GM18907 (cell line): ENCODE data around the gene PCDHGA11.
"Not testable (repeated sequence)": the region's sequence is repeated elsewhere in the genome, so short reads cannot be mapped to it uniquely, and the experiment has no call there.

ENCODE experiments used
- ATAC-seq: cut with Tn5 transposase; IDR thresholded peaks from one replicate; pipeline ENCODE4 v1.9.1; 2021; ENCODE audit warnings: mild to moderate bottlenecking, moderate library complexity; ENCODE audit not compliant: unreplicated experiment

Gene PCDHGA11

GRCh38 chr5:141398608-141399007 lies 22.2 kb upstream of the PCDHGA11 start:
- ATAC-seq = no peak

DNA sequence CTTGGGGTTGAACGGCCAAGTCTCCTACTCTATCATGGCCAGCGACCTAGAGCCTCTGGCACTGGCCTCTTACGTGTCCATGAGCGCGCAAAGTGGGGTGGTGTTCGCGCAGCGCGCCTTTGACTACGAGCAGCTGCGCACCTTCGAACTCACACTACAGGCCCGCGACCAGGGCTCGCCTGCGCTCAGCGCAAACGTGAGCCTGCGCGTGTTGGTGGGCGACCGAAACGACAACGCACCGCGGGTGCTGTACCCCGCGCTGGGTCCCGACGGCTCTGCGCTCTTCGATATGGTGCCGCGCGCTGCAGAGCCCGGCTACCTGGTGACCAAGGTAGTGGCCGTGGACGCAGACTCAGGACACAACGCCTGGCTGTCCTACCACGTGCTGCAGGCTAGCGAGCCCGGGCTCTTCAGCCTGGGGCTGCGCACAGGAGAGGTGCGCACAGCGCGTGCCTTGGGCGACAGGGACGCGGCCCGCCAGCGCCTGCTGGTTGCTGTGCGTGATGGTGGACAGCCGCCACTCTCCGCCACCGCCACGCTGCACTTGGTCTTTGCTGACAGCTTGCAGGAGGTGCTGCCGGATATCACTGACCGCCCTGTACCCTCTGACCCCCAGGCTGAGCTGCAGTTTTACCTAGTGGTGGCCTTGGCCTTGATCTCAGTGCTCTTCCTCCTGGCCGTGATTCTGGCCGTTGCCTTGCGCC lies 21.1 kb upstream of the PCDHGA11 start:
- ATAC-seq = no peak

GRCh38 chr5:141402553-141403243 lies 18.2 kb upstream of the PCDHGA11 start, which contains the start of gene PCDHGA9:
Gene PCDHGA9, plus strand, starts transcription at chr5:141402778. Its CDS starts 175 bp downstream, at chr5:141402953.
- no peak for ATAC-seq

DNA sequence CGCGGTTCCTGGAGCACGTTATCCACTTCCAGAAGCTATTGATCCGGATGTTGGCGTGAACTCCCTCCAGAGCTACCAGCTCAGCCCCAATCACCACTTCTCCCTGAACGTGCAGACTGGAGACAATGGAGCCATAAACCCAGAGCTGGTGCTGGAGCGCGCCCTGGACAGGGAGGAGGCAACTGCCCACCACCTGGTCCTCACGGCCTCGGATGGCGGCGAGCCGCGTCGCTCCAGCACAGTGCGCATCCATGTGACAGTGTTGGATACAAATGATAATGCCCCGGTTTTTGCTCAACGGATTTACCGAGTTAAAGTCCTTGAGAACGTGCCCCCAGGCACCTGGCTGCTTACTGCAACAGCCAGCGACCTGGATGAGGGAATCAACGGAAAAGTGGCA lies 17.5 kb upstream of the PCDHGA11 start:
- no peak for ATAC-seq

- ATAC-seq = peak; percentile 67
These were observed 12.9 kb upstream of the PCDHGA11 start, which contains the start of gene PCDHGB6 for GRCh38 chr5:141407790-141408505. Gene PCDHGB6, plus strand, starts transcription at chr5:141408021. Its CDS starts 182 bp downstream, at chr5:141408203.

GRCh38 chr5:141409598-141410306 lies 11.1 kb upstream of the PCDHGA11 start:
- no peak for ATAC-seq

DNA sequence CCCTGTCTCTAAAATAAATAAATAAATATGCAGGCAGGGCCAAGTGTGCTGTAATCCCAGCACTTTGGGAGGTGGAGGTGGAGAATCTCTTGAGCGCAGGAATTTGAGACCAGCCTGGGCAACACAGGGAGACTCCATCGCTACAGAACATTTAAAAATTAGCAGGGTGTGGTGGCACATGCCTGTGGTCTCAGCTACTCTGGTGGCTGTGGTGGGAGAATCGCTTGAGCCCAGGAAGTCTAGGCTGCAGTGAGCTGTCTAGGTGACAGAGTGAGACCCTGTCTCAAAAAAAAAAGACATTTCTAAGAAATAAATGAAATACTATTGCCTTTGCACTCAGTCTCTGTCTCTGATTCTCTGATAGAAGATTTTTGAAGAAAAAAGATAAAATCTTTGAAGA lies 9.3 kb upstream of the PCDHGA11 start:
- ATAC-seq = no peak

- ATAC-seq = peak; percentile 83
These were observed 7.9 kb upstream of the PCDHGA11 start, which contains the start of gene PCDHGA10 for GRCh38 chr5:141412854-141413539. Gene PCDHGA10, plus strand, starts transcription at chr5:141412987. Its CDS starts 189 bp downstream, at chr5:141413176.

- ATAC-seq = no peak
These were observed 7.2 kb upstream of the PCDHGA11 start for GRCh38 chr5:141413540-141414069.

GRCh38 chr5:141414548-141415274 lies 6.1 kb upstream of the PCDHGA11 start:
- not testable (repeated sequence) for ATAC-seq

- not testable (repeated sequence) for ATAC-seq
These were observed 5.6 kb upstream of the PCDHGA11 start for GRCh38 chr5:141415275-141415618.

DNA sequence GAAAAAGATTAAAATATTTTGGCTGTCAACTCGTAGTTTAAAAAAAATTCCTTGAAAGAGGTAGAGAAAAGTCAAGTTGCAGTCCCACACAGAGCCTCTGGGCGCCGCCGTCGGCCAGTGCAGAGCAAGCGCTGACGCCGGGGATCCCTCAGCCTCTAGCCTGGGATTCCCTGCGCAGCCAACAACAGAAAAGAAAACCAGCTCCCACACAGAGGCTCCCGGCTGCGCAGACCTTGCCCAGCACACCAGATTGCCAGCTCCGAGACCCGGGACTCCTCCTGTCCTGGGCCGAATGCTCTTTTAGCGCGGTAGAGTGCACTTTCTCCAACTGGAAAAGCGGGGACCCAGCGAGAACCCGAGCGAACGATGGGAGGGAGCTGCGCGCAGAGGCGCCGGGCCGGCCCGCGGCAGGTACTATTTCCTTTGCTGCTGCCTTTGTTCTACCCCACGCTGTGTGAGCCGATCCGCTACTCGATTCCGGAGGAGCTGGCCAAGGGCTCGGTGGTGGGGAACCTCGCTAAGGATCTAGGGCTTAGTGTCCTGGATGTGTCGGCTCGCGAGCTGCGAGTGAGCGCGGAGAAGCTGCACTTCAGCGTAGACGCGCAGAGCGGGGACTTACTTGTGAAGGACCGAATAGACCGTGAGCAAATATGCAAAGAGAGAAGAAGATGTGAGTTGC lies 3.2 kb upstream of the PCDHGA11 start, which contains the start of gene PCDHGB7:
TSS of gene PCDHGB7 (plus strand) at position 184 of the 679 bp plus-strand sequence. CDS start at position 367, 183 bp downstream.
- ATAC-seq = peak; percentile 79

DNA sequence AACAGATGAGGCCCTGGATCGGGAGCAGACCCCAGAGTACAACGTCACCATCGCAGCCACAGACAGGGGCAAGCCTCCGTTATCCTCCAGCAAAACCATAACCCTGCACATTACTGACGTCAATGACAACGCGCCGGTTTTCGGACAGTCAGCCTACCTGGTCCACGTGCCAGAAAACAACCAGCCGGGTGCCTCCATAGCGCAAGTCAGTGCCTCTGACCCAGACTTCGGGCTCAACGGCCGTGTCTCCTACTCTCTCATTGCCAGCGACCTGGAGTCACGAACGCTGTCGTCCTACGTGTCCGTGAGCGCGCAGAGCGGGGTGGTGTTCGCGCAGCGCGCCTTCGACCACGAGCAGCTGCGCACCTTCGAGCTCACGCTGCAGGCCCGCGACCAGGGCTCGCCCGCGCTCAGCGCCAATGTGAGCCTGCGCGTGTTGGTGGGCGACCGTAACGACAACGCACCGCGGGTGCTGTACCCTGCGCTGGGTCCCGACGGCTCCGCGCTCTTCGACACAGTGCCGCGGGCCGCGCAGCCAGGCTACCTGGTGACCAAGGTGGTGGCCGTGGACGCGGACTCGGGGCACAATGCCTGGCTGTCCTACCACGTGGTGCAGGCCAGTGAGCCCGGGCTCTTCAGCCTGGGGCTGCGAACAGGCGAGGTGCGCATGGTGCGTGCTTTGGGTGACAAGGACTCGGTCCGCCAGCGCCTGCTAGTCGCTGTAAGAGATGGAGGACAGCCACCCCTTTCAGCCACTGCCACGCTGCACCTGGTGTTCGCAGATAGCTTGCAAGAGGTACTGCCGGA lies 1.6 kb upstream of the PCDHGA11 start:
- ATAC-seq = no peak

- ATAC-seq = no peak
These were observed 621 bp downstream of the PCDHGA11 start for GRCh38 chr5:141421489-141421855.

DNA sequence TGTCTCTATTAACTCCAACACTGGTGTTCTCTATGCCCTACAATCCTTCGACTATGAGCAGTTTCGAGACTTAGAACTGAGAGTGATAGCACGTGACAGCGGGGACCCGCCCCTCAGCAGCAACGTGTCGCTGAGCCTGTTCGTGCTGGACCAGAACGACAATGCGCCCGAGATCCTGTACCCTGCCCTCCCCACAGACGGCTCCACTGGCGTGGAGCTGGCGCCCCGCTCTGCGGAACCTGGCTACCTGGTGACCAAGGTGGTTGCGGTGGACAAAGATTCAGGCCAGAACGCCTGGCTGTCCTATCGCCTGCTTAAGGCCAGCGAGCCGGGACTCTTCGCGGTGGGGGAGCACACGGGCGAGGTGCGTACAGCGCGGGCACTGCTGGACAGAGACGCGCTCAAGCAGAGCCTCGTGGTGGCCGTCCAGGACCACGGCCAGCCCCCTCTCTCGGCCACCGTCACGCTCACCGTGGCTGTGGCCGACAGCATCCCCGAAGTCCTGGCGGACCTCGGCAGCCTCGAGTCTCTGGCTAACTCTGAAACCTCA lies 2.0 kb downstream of the PCDHGA11 start:
- no peak for ATAC-seq

DNA sequence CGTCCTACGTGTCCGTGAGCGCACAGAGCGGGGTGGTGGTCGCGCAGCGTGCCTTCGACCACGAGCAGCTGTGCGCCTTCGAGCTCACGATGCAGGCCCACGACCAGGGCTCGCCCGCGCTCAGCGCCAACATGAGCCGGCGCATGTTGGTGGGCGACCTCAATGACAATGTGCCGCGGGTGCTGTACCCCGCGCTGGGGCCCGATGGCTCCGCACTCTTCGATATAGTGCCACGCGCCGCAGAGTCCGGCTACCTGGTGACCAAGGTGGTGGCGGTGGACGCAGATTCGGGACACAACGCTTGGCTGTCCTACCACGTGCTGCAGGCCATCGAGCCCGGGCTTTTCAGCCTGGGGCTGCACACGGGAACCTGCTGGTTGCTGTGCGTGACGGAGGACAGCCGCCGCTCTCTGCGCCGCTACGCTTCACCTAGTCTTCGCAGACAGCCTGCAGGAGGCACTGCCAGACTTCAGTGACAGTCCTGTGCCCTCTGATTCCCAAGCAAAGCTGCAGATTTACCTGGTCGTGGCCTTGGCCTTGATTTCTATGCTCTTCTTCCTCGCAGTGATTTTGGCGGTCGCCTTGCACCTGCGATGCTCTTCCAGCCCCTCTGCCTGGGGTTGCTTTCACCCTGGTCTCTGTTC lies 7.1 kb downstream of the PCDHGA11 start:
- ATAC-seq = no peak
